Epithelial cell of umbilical artery (primary cell): ENCODE results near the gene GBE1. TPM values are rescaled to one million over a fixed set of nuclear protein-coding genes. Genes with fewer than 3 reads are reported as not detected.

ENCODE experiments used
- total RNA-seq: library from RNA; depleted of rRNA; stranded (reverse); fragments of >200 nt; gene quantifications from 2 replicates; pipeline ENCODE4 v1.2.3, GENCODE V29; 2014

The GBE1 gene
- total RNA-seq, result 137 and 141 TPM in 2 replicates

GRCh38 chr3:81760924-81761903 lies at the start of gene GBE1:
GBE1 (minus strand) TSS chr3:81761645; CDS start chr3:81761517, 128 bp downstream.

